AG04450 (cell line): ENCODE data around the gene APOE. TPM values are rescaled to one million over a fixed set of nuclear protein-coding genes. Genes with fewer than 3 reads are reported as not detected.

ENCODE experiments used
- CTCF ChIA-PET: fragments of 300-600, 350-600 bp; formaldehyde crosslinking; extraction: SDS; loops from one replicate; lab custom pipeline; 2022; ENCODE audit warnings: antibody characterized with exemption, inconsistent platforms; lab: Charles Lee
- POLR2A ChIA-PET: fragments of 350-600 bp; formaldehyde crosslinking; extraction: SDS; loops from one replicate; lab custom pipeline; 2021; ENCODE audit warnings: antibody characterized with exemption, inconsistent platforms; lab: Yijun Ruan, JAX
- DNase-seq: peaks from one replicate; pipeline ENCODE4 v3.0.0-alpha.2; 2011; ENCODE audit warnings: low read depth, low spot score
- H3K27ac ChIP-seq: one replicate; pipeline ENCODE4 v1.5.1; 2012; ENCODE audit warnings: low read depth, low read length, control low read depth
- H3K27me3 ChIP-seq: one replicate; pipeline ENCODE4 v1.6.0; 2012; ENCODE audit warnings: low read length; ENCODE audit not compliant: control insufficient read depth, insufficient read depth
- H3K4me3 ChIP-seq: 2 replicates; pipeline ENCODE4 v1.5.1; 2011; ENCODE audit warnings: mild to moderate bottlenecking, low read depth, low read length, control low read depth
- H3K9me3 ChIP-seq: 2 replicates; pipeline ENCODE4 v1.5.1; 2012; ENCODE audit warnings: low read length; ENCODE audit not compliant: control insufficient read depth, insufficient read depth
- CTCF ChIP-seq: IDR thresholded peaks from 2 replicates; pipeline ENCODE4 v1.5.1; 2011; ENCODE audit warnings: low read depth, low read length, control low read depth, inconsistent platforms
- polyA plus RNA-seq: library from polyadenylated mRNA; depleted of rRNA; stranded (reverse); fragments of >200 nt; gene quantifications from 2 replicates; pipeline ENCODE4 v1.2.3, GENCODE V29; 2011

APOE gene
- polyA plus RNA-seq, 1 experiment = 5.9 TPM

GRCh38 chr19:44903602-44904425 is 1.8 kb upstream of the APOE start:
- CTCF ChIA-PET = interaction anchor here (0.6 to 4.5 kb wide), 9 partner anchors 8 to 436 kb away, joined by 3 to 101 read pairs (median 4); partner anchors contain the start of genes APOC1 and CLPTM1
- no peak for DNase-seq
- Histone ChIP-seq H3K27me3 (peaks cover 9% of the 10 kb centered on the region), H3K27ac (no peak overlapping the region), H3K9me3 (no peaks in the 10 kb centered on the region), H3K4me3 (no peak overlapping the region)
- POLR2A ChIA-PET = interaction anchor here (1.1 kb wide), 1 partner anchor 51 kb away, joined by 3 read pairs; the partner anchor contains the start of gene CLPTM1
- peak; percentile 98 for TF ChIP-seq CTCF

GRCh38 chr19:44904426-44904994 is 1.1 kb upstream of the APOE start:
- H3K4me3 ChIP-seq = no peak overlapping the region
- peak; percentile 10; the same call in 1 of the 2 replicates for TF ChIP-seq CTCF
- no peaks in the 10 kb centered on the region for H3K9me3 ChIP-seq
- ChIA-PET POLR2A (interaction anchor here (1.1 kb wide), 1 partner anchor 50 kb away, joined by 3 read pairs; the partner anchor contains the start of gene CLPTM1), CTCF (interaction anchor here (0.6 to 4.5 kb wide), 10 partner anchors 8 to 435 kb away, joined by 3 to 101 read pairs (median 5); partner anchors contain the start of genes APOC1 and CLPTM1)
- no peak overlapping the region for H3K27ac ChIP-seq
- peaks cover 9% of the 10 kb centered on the region for H3K27me3 ChIP-seq
- DNase-seq = no peak

GRCh38 chr19:44907613-44908012 is 2.0 kb downstream of the APOE start:
- H3K27me3 ChIP-seq = peaks cover 9% of the 10 kb centered on the region
- DNase-seq = no peak
- no peak overlapping the region for H3K27ac ChIP-seq
- H3K9me3 ChIP-seq = no peaks in the 10 kb centered on the region
- no peak for TF ChIP-seq CTCF
- POLR2A ChIA-PET = no interaction called here
- H3K4me3 ChIP-seq = no peak overlapping the region
- CTCF ChIA-PET = interaction anchor here (1.0 kb wide), 1 partner anchor 47 kb away, joined by 4 read pairs; no protein-coding TSS in a partner anchor

GRCh38 chr19:44908074-44908835 is 2.7 kb downstream of the APOE start:
- CTCF ChIA-PET = interaction anchor here (1.0 kb wide), 1 partner anchor 46 kb away, joined by 4 read pairs; no protein-coding TSS in a partner anchor
- POLR2A ChIA-PET = no interaction called here
- TF ChIP-seq CTCF = no peak
- DNase-seq = no peak
- H3K27ac ChIP-seq = no peak overlapping the region
- H3K4me3 ChIP-seq = no peak overlapping the region
- H3K27me3 ChIP-seq = peaks cover 9% of the 10 kb centered on the region
- no peaks in the 10 kb centered on the region for H3K9me3 ChIP-seq
